ENCODE data around the gene ACY1. TPM values are rescaled to one million over a fixed set of nuclear protein-coding genes. Genes with fewer than 3 reads are reported as not detected.
"Not testable (repeated sequence)": the region's sequence is repeated elsewhere in the genome, so short reads cannot be mapped to it uniquely, and the experiment has no call there.

Gene ACY1
- total RNA-seq, 2 experiments from 2014 or later = 74.7 to 75.5 TPM

DNA sequence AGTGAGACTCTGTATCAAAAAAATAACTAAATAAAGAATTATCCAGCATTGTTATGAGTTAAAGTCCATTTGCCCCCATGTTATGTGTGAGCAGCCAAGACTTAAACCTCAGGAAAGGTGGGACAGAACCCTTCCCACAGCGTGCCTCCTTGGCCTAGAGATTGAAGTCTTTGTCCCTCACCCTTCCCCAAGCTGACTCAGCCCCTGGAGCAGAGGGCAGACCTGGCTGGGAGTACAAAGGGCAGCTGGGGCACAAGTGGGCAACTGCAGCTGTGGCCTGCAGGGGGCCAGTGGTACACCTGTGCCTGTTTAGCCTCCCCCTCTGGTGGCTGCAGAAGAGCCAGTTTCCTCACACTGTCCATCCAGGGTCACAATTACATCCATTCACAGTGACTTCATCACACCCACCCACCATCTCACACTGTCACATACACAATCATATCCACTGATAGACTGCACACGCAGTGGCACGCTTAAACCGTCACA lies 940 bp upstream of the ACY1 start:
- H3K4me1 Mint-ChIP-seq = peaks cover 18% of the 10 kb centered on the region
- H3K36me3 Mint-ChIP-seq = no peaks in the 10 kb centered on the region

DNA sequence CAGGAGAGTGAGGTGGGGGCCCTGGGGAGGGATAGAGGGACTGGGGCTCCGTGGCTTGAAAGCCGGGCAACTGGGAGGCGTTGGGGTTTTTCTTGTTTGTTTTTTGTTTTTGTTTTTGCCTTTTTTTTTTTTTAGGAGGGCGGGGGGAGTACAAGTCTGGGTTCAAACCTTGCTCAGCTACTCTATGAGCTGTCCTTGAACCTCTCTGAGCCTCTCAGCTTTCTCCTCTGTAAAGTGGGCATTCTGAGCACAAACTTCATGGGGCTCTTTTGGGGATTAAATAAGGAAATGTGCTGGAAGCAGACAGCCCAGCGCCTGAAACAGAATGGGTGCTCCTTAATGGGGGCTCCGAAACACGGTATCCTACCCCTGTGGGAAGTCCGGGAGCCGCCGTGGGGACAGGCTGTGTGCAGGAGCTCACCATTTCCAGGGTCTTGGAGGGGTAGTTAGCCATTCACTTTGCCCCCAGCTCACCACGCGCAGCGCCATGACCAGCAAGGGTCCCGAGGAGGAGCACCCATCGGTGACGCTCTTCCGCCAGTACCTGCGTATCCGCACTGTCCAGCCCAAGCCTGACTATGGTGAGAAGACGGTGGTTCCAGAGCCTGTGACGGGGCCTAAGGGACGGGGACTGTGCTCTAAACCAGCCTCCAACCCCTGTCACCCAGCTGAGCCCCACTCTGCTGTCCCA lies 388 bp downstream of the ACY1 start:
- peaks cover 16% of the 10 kb centered on the region for H3K4me1 Mint-ChIP-seq

More for the DNA sequence above, 940 bp upstream of the ACY1 start:
- no peaks in the 10 kb centered on the region for H3K9me3 Mint-ChIP-seq
- DNase-seq = peak; percentile 56
- peak overlapping the region; percentile 88 for H3K4me3 Mint-ChIP-seq
- H3K27ac Mint-ChIP-seq = peak overlapping the region; percentile 89
- H3K27me3 Mint-ChIP-seq = no peaks in the 10 kb centered on the region

DNA sequence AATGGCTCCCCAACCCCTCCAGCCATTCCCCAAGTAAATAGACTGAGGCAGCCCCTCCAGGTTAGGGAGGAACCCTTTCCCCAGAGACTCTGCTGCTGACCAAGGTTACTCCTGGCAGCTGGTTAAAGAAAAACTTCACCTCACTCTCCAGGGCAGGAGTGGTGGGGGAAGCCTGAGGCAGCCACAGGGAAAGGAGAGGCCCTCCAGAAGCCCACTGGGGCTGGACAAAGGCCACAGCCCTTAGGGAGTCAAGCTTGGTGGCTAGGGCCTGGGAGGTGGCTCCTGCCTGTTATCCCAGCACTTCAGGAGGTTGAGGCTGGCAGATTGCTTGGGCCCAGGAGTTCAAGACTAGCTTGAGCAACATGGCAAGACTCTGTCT lies 923 bp downstream of the ACY1 start:
- DNase-seq = no peak
- Mint-ChIP-seq H3K4me1 (peaks cover 19% of the 10 kb centered on the region), H3K27me3 (no peaks in the 10 kb centered on the region), H3K4me3 (peak overlapping the region; percentile 88), H3K27ac (peak overlapping the region; percentile 89), H3K9me3 (no peaks in the 10 kb centered on the region), H3K36me3 (no peaks in the 10 kb centered on the region)

More for the DNA sequence above, 388 bp downstream of the ACY1 start:
- H3K9me3 Mint-ChIP-seq = no peaks in the 10 kb centered on the region
- peak overlapping the region; percentile 89 for H3K27ac Mint-ChIP-seq
- no peaks in the 10 kb centered on the region for H3K27me3 Mint-ChIP-seq
- peak overlapping the region; percentile 88 for H3K4me3 Mint-ChIP-seq
- H3K36me3 Mint-ChIP-seq = no peaks in the 10 kb centered on the region
- no peak for DNase-seq

DNA sequence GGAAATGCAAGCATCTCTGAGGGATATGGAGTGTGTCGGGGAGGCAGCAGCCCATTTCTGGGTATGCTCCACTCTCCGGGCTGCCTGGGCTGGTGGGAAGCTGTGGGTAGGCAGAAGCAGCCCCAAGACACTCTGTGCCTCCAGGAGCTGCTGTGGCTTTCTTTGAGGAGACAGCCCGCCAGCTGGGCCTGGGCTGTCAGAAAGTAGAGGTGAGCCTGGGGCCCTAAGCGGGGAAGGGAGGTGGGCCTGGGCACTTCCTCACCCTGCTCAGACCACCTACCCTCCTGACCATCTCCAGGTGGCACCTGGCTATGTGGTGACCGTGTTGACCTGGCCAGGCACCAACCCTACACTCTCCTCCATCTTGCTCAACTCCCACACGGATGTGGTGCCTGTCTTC lies 1.7 kb downstream of the ACY1 start:
- peaks cover 19% of the 10 kb centered on the region for H3K4me1 Mint-ChIP-seq
- H3K9me3 Mint-ChIP-seq = no peaks in the 10 kb centered on the region
- no peaks in the 10 kb centered on the region for H3K27me3 Mint-ChIP-seq
- no peak for DNase-seq
- H3K27ac Mint-ChIP-seq = peak overlapping the region; percentile 54
- no peak overlapping the region for H3K4me3 Mint-ChIP-seq
- H3K36me3 Mint-ChIP-seq = no peaks in the 10 kb centered on the region

DNA sequence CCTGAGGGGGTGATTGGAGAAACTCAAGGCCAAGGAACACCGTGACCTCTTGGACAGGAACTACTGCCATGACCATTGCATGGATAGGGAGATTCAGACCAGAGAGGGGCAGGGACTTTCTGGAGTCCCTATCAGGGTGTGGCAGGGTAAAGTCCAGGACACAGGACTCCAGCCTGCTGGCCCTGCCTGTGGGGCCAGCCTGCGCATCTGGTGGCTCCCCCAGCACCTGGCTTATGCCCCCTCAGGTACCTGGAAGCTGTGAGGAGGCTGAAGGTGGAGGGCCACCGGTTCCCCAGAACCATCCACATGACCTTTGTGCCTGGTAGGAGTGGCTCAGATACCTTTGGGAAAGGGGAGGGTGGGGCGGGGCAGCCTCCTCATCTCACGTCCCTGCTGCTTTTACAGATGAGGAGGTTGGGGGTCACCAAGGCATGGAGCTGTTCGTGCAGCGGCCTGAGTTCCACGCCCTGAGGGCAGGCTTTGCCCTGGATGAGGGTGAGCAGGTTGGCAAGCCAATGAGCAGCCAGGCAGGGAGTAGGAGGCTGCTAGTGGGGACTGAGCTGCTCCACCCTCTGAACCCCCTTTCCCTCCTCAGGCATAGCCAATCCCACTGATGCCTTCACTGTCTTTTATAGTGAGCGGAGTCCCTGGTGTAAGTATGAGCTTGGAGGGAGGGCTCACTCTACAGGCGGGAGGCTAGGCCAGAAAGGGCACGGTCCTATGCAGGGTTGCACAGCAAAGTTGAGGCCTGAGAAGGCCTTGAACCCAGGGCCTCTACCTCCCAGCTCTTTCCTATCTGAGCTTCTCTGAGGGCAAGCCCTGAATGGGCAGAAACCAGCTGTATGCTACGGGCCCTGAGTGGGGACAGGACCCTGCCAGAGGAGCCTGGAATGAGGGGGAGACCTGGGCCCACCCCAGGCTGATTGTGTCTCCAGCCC lies 2.9 kb downstream of the ACY1 start:
- no peak overlapping the region for H3K27ac Mint-ChIP-seq
- peaks cover 20% of the 10 kb centered on the region for H3K4me1 Mint-ChIP-seq
- no peak for DNase-seq
- H3K4me3 Mint-ChIP-seq = no peak overlapping the region
- no peaks in the 10 kb centered on the region for H3K9me3 Mint-ChIP-seq
- no peaks in the 10 kb centered on the region for H3K27me3 Mint-ChIP-seq
- H3K36me3 Mint-ChIP-seq = peaks cover 2% of the 10 kb centered on the region

DNA sequence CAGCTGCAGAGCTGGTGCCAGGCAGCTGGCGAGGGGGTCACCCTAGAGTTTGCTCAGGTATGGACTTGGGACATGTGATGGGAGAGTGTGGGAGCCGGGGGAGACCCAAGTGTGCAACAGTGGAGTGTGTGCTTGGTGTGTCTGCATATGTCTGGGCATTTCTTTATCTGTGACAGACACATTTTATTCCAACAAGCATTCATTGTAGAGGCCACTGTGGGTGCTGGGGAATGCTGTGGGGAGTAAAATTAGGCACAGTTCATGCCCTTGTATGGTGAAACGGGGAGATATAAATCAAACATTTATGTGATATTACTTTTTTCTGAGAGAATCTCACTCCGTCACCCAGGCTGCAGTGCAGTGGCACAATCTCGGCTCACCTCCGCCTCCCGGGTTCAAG lies 4.2 kb downstream of the ACY1 start:
- Mint-ChIP-seq H3K36me3 (peaks cover 15% of the 10 kb centered on the region), H3K4me3 (no peak overlapping the region), H3K27ac (no peak overlapping the region), H3K9me3 (no peaks in the 10 kb centered on the region), H3K27me3 (no peaks in the 10 kb centered on the region), H3K4me1 (peaks cover 20% of the 10 kb centered on the region)
- DNase-seq = no peak

DNA sequence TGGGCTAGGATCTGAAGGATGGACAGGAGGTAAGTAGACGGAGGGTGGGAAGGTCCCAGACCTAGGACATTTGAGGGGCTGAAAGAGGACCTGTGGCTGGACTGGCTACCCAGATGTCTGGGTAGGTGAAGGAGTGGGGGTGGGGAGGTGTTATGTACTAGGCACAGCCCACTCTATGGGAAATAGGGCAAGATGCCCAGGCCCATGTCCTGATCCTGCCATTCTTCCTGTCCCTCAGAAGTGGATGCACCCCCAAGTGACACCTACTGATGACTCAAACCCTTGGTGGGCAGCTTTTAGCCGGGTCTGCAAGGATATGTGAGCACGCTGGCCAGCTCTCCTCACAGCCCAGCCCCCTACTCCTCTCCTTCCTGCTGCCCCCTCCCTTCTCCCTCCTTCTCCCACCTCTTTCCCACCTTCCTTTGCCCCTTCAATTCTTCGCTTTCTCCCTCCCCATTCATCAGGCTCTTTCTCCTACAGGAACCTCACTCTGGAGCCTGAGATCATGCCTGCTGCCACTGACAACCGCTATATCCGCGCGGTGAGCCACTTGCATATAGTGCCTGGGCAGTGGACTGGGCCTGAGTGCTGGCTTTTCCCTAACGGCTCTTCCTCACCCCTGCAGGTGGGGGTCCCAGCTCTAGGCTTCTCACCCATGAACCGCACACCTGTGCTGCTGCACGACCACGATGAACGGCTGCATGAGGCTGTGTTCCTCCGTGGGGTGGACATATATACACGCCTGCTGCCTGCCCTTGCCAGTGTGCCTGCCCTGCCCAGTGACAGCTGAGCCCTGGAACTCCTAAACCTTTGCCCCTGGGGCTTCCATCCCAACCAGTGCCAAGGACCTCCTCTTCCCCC lies 5.2 kb downstream of the ACY1 start:
- Mint-ChIP-seq H3K4me3 (no peak overlapping the region), H3K36me3 (peaks cover 23% of the 10 kb centered on the region), H3K4me1 (peaks cover 23% of the 10 kb centered on the region), H3K9me3 (no peaks in the 10 kb centered on the region), H3K27ac (no peak overlapping the region), H3K27me3 (peaks cover 3% of the 10 kb centered on the region)
- no peak for DNase-seq

DNA sequence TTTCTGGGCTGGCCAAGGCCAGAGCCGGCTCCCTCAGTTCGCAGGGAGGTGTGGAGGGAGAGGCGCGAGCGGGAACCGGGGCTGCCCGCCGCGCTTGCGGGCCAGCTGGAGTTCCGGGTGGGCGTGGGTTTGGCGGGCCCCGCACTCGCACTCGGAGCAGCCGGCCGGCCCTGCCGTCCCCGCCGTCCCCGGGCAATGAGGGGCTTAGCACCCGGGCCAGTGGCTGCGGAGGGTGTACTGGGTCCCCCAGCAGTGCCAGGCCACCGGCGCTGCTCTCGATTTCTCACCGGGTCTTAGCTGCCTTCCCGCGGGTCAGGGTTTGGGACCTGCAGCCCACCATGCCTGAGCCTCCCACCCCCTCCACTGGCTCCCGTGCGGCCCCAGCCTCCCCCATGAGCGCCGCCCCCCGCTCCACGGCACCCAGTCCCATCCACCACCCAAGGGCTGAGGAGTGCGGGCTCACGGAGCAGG lies 7.2 kb downstream of the ACY1 start:
- not testable (repeated sequence) for H3K27me3 Mint-ChIP-seq, H3K4me3 Mint-ChIP-seq, H3K9me3 Mint-ChIP-seq, DNase-seq
- peak overlapping the region; percentile 83 for H3K27ac Mint-ChIP-seq
- H3K36me3 Mint-ChIP-seq = peaks cover 44% of the 10 kb centered on the region
- peaks cover 28% of the 10 kb centered on the region for H3K4me1 Mint-ChIP-seq

DNA sequence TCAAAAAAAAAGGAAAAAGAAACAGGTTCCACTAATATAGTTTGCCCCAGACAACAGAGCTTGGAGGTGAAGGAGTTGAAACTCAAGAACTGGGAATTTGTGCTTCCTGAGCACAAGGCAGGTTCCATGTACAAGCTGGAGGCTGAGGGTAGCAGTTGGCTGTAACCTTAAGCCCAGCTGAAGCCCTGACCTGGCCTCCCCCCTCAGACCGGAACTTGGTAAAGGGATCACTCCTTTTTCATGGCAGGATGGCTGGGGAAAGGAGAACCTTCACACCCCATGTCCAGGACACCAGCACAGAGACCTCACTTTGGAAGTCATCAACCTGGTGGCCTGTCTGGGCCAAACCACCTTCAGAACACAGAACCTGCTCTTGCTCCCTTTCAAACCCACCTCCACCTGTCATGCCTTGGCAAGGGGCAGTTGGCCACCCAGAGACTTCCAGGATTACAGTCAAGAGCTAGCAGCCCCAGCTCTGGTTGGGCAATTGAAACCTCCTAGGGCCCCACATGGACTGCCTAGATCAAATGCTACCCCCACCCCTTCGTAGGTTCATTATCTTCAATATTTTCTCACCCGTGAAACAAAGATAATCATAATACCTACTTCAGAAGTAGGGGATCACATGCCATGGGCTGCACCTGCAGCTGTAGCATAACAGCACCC lies 8.8 kb downstream of the ACY1 start:
- Mint-ChIP-seq H3K27ac (peak overlapping the region; percentile 83), H3K4me1 (peaks cover 28% of the 10 kb centered on the region), H3K9me3 (no peaks in the 10 kb centered on the region), H3K27me3 (peaks cover 3% of the 10 kb centered on the region), H3K36me3 (peaks cover 47% of the 10 kb centered on the region), H3K4me3 (peak overlapping the region; percentile 100)
- no peak for DNase-seq

DNA sequence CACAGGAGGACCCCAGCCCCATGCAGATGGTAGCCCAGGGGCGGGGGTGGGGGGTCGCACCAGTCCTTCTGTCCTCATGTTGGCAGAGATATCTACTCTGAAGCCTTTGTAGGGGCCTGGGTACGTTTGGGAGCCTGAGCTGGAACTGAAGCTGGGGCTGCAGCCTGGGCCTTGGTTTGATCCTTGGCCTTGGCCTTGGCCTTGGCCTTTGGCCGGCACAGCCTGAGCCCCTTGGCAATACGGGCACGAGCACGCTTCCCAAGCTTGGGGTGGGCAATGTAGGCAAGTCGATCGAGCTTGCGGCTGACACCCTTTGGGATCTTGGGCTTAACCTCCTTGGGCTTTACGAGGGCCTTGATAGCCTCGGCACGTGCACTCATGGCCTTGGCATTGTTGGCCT lies 10.3 kb downstream of the ACY1 start:
- peaks cover 28% of the 10 kb centered on the region for H3K4me1 Mint-ChIP-seq
- DNase-seq, H3K9me3 Mint-ChIP-seq, H3K27me3 Mint-ChIP-seq: not testable (repeated sequence)
- H3K36me3 Mint-ChIP-seq = peaks cover 47% of the 10 kb centered on the region
- peak overlapping the region; percentile 100 for H3K4me3 Mint-ChIP-seq
- peak overlapping the region; percentile 99 for H3K27ac Mint-ChIP-seq

DNA sequence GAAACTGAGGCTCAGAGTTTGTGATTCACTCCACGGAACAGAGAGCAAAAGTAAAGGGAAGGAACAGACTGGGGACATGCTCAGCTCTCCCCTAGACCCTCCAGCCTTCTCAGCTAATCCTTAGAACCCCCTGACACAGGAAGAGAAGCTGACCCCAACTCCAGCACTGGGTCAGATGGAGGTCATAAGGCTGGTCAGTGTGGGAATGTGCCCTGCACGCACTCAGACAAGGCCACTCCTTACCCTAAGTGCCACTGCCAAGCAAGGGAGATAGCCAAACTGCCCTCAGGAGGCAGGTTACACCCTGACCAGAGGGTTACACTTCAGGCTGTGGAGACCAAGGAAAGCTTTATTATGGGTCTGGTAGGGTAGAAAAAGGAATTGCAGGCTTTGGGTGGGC lies 11.2 kb downstream of the ACY1 start:
- no peaks in the 10 kb centered on the region for H3K9me3 Mint-ChIP-seq
- no peak for DNase-seq

DNA sequence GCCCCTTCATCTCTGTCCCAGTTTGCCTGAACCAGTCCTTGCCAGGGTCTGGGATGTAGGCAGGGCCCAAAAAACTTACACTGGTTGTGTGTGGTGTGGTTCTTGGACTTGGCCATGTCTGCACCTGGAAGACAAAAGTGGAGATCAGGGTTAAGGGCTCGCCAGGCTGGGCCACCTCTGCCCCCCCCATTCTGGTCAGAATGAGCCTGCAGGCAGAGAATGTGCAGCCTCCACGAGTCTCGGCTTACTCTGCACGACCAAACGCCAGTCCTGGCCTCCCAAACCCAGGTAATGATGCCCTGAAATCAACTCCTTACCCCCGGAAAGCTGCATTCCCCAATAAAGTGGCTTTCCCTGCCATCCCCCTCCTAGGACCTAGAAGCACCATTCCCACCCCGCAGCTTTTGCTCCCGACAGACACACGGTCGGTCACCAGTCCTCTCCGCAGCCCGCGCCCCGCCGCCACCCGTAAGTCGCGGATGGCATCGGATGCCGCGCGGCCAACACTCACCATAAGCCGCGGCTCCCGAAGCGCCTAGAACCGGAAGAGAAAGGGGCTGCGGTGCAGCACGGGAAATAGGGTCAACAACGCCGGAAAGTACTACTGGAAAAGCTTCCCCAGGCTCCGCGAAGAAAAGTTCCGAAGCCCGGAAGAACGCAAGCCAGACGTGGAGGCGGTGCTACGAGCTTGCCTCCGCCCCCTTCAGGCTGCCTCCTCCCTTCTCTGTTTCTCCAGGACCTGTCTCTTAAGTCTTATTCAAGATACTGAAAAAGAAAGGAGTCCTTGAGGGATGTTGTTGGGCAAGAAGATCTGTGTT lies 12.2 kb downstream of the ACY1 start, which contains the start of gene RPL29:
Gene RPL29, minus strand, starts transcription at position 550 of the 818 bp plus-strand sequence. Its CDS starts 434 bp downstream, at position 116.
- peaks cover 25% of the 10 kb centered on the region for H3K4me1 Mint-ChIP-seq
- no peaks in the 10 kb centered on the region for H3K9me3 Mint-ChIP-seq
- peaks cover 3% of the 10 kb centered on the region for H3K27me3 Mint-ChIP-seq
- H3K27ac Mint-ChIP-seq = peak within 1 kb of the TSS; percentile 99
- H3K36me3 Mint-ChIP-seq = peaks cover 47% of the 10 kb centered on the region
- peak within 1 kb of the TSS; percentile 100 for H3K4me3 Mint-ChIP-seq
- DNase-seq = peak; percentile 90

More for the DNA sequence above, 11.2 kb downstream of the ACY1 start:
- Mint-ChIP-seq H3K27me3 (peaks cover 3% of the 10 kb centered on the region), H3K27ac (peak overlapping the region; percentile 99), H3K4me3 (peak overlapping the region; percentile 100), H3K36me3 (peaks cover 47% of the 10 kb centered on the region), H3K4me1 (peaks cover 25% of the 10 kb centered on the region)

DNA sequence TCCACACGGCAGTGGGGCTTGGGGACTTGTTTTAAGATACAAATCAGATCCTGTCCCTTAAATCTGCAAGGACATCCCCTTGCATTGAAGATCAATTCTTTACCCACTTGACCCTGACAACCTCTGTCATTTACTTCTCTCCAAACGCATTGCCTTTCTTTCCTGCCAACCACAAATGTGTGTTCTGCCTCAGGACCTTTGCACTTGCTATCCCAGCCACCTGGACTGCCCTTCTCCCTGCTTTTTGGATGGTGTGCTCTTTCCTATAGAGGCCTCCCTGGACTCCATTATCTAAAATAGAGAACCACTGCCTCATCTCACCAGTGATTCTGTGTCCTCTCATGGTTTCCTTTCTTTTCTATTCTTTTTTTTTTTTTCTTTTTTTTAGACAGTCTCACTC lies 13.8 kb downstream of the ACY1 start:
- Mint-ChIP-seq H3K27ac (no peak overlapping the region), H3K36me3 (peaks cover 36% of the 10 kb centered on the region), H3K9me3 (no peaks in the 10 kb centered on the region), H3K27me3 (peaks cover 3% of the 10 kb centered on the region), H3K4me3 (no peak overlapping the region), H3K4me1 (peaks cover 27% of the 10 kb centered on the region)
- no peak for DNase-seq
